22Rv1 (cell line): ENCODE data around the gene GLT6D1.

Experiments used
- ZFX ChIP-seq: fragments of 450-650 bp; IDR thresholded peaks from 2 replicates; pipeline ENCODE4 v1.6.1; 2017; ENCODE audit warnings: antibody characterized with exemption, borderline replicate concordance
- TF ChIP-seq, protein P1 (sequence below): fragments of 450-650 bp; IDR thresholded peaks from 2 replicates; pipeline ENCODE4 v1.5.1; 2017; ENCODE audit warnings: mild to moderate bottlenecking

DNA sequence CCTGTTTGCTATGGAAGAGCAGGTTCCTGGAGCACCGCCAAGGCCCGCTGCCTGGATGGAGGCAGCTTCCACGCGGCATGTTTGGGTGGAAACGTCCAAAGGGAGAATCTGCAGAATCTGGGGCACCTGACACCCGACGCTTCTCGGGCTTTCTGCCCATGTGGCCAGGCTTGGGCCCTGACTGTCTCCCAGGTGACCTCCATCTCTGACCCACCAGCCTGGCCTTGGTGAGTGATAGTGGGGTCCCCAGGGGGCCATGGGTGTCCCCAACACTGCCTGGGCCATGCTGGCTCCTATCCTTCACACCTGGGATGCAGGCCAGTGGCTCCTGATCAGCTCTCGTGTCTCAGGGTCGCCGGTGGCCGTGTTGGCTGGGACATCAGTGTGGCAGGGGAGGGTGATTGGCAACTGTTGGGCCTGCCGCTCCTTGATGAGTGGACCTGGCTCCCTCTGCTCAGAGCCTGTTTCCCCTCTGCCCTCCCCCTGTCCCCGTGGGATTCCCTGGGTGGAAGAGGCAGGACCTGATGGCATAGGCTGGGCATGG, 34.0 kb downstream of the GLT6D1 start:
- TF ChIP-seq, protein P1, sequence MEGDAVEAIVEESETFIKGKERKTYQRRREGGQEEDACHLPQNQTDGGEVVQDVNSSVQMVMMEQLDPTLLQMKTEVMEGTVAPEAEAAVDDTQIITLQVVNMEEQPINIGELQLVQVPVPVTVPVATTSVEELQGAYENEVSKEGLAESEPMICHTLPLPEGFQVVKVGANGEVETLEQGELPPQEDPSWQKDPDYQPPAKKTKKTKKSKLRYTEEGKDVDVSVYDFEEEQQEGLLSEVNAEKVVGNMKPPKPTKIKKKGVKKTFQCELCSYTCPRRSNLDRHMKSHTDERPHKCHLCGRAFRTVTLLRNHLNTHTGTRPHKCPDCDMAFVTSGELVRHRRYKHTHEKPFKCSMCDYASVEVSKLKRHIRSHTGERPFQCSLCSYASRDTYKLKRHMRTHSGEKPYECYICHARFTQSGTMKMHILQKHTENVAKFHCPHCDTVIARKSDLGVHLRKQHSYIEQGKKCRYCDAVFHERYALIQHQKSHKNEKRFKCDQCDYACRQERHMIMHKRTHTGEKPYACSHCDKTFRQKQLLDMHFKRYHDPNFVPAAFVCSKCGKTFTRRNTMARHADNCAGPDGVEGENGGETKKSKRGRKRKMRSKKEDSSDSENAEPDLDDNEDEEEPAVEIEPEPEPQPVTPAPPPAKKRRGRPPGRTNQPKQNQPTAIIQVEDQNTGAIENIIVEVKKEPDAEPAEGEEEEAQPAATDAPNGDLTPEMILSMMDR = no peak
- TF ChIP-seq ZFX = no peak
